H9 (cell line): ENCODE results near the gene INTS12. TPM values are rescaled to one million over a fixed set of nuclear protein-coding genes. Genes with fewer than 3 reads are reported as not detected.

Experiments
- DNase-seq: peaks from one replicate; pipeline ENCODE4 v3.0.0-alpha.2; 2017
- H2AFZ ChIP-seq: one replicate; pipeline ENCODE4 v1.6.1; 2013; ENCODE audit warnings: mild to moderate bottlenecking, low read length, control low read depth, moderate library complexity
- H2AK5ac ChIP-seq: 2 replicates; pipeline ENCODE4 v1.6.1; 2013; ENCODE audit warnings: low read length, control low read depth, mixed read lengths; ENCODE audit not compliant: insufficient read length
- H2BK120ac ChIP-seq: one replicate; pipeline ENCODE4 v1.6.1; 2013; ENCODE audit warnings: low read depth, mild to moderate bottlenecking, low read length, control low read depth, inconsistent platforms; ENCODE audit not compliant: poor library complexity, severe bottlenecking
- H2BK12ac ChIP-seq: 2 replicates; pipeline ENCODE4 v1.6.1; 2013; ENCODE audit warnings: low read length, control low read depth, mixed read lengths, low read depth; ENCODE audit not compliant: insufficient read length
- H2BK15ac ChIP-seq: 2 replicates; pipeline ENCODE4 v1.6.1; 2013; ENCODE audit warnings: low read depth, low read length, control low read depth
- H2BK20ac ChIP-seq: one replicate; pipeline ENCODE4 v1.6.1; 2013; ENCODE audit warnings: low read depth, mild to moderate bottlenecking, low read length, control low read depth, inconsistent platforms; ENCODE audit not compliant: poor library complexity, severe bottlenecking
- H2BK5ac ChIP-seq: 2 replicates; pipeline ENCODE4 v1.6.1; 2013; ENCODE audit warnings: low read length, control low read depth, mixed read lengths; ENCODE audit not compliant: insufficient read length
- H3K14ac ChIP-seq: 2 replicates; pipeline ENCODE4 v1.6.1; 2013; ENCODE audit warnings: low read length, control low read depth; ENCODE audit not compliant: insufficient read depth
- H3K18ac ChIP-seq: 2 replicates; pipeline ENCODE4 v1.6.1; 2013; ENCODE audit warnings: low read depth, mild to moderate bottlenecking, mixed read lengths, low read length, control low read depth; ENCODE audit not compliant: insufficient read length
- H3K23ac ChIP-seq: 2 replicates; pipeline ENCODE4 v1.6.1; 2013; ENCODE audit warnings: low read length, control low read depth, mixed read lengths, low read depth; ENCODE audit not compliant: insufficient read length
- H3K23me2 ChIP-seq: 2 replicates; pipeline ENCODE4 v1.6.1; 2013; ENCODE audit warnings: low read depth, mild to moderate bottlenecking, mixed read lengths, low read length, control low read depth; ENCODE audit not compliant: insufficient read length, poor library complexity, severe bottlenecking
- H3K27ac ChIP-seq: 2 replicates; pipeline ENCODE4 v1.5.1; 2013; ENCODE audit warnings: low read length, control low read depth, mixed read lengths, low read depth; ENCODE audit not compliant: insufficient read length
- H3K27me3 ChIP-seq: 2 replicates; pipeline ENCODE4 v1.6.1; 2013; ENCODE audit warnings: low read length, control low read depth, inconsistent platforms; ENCODE audit not compliant: insufficient read depth
- H3K4ac ChIP-seq: 2 replicates; pipeline ENCODE4 v1.6.1; 2013; ENCODE audit warnings: low read depth, mild to moderate bottlenecking, control low read depth, inconsistent platforms, low read length, moderate library complexity
- H3K4me1 ChIP-seq: 2 replicates; pipeline ENCODE4 v1.6.1; 2013; ENCODE audit warnings: low read length, control low read depth, inconsistent platforms; ENCODE audit not compliant: insufficient read depth
- H3K4me2 ChIP-seq: 2 replicates; pipeline ENCODE4 v1.6.1; 2013; ENCODE audit warnings: low read length, control low read depth, mixed read lengths; ENCODE audit not compliant: insufficient read length, insufficient read depth
- H3K56ac ChIP-seq: 2 replicates; pipeline ENCODE4 v1.6.1; 2013; ENCODE audit warnings: low read depth, mild to moderate bottlenecking, mixed read lengths, low read length, control low read depth; ENCODE audit not compliant: insufficient read length
- H3K79me1 ChIP-seq: 2 replicates; pipeline ENCODE4 v1.6.1; 2013; ENCODE audit warnings: low read depth, mild to moderate bottlenecking, moderate library complexity, low read length, control low read depth, inconsistent platforms; ENCODE audit not compliant: insufficient read depth, poor library complexity, severe bottlenecking
- H3K79me2 ChIP-seq: 2 replicates; pipeline ENCODE4 v1.6.1; 2013; ENCODE audit warnings: low read length, control low read depth, inconsistent platforms; ENCODE audit not compliant: insufficient read depth
- H3K9ac ChIP-seq: 2 replicates; pipeline ENCODE4 v1.6.1; 2013; ENCODE audit warnings: low read length, control low read depth, mixed read lengths; ENCODE audit not compliant: insufficient read length; ENCODE audit errors: extremely low read depth
- H3K9me3 ChIP-seq: one replicate; pipeline ENCODE4 v1.6.1; 2013; ENCODE audit warnings: low read depth, low read length, inconsistent platforms; ENCODE audit not compliant: control insufficient read depth
- H3T11ph ChIP-seq: one replicate; pipeline ENCODE4 v1.6.1; 2013; ENCODE audit warnings: mild to moderate bottlenecking, low read length, control low read depth, inconsistent platforms
- H4K20me1 ChIP-seq: one replicate; pipeline ENCODE4 v1.6.1; 2013; ENCODE audit not compliant: control insufficient read depth, insufficient read length, insufficient read depth
- H4K5ac ChIP-seq: 2 replicates; pipeline ENCODE4 v1.6.1; 2013; ENCODE audit warnings: low read depth, mild to moderate bottlenecking, mixed read lengths, low read length, control low read depth; ENCODE audit not compliant: insufficient read length
- H4K8ac ChIP-seq: replicated peaks from 2 replicates; pipeline ENCODE4 v1.6.1; 2013; ENCODE audit warnings: low read length, control low read depth, mixed read lengths, low read depth; ENCODE audit not compliant: insufficient read length
- H4K91ac ChIP-seq: 2 replicates; pipeline ENCODE4 v1.6.1; 2013; ENCODE audit warnings: low read depth, mild to moderate bottlenecking, moderate library complexity, mixed read lengths, low read length, control low read depth; ENCODE audit not compliant: insufficient read length
- H3K27ac Mint-ChIP-seq, 3 experiments: 2 replicates in 2 of 3; 3 replicates in 1 of 3; pipeline ENCODE4 v1.8.0; 2020 to 2021; ENCODE audit warnings: mixed read lengths in 3 of 3, mild to moderate bottlenecking in 1 of 3, moderate library complexity in 1 of 3
- H3K27me3 Mint-ChIP-seq: 2 replicates; pipeline ENCODE4 v1.8.0; 2021; ENCODE audit warnings: low read depth, mild to moderate bottlenecking, moderate library complexity, mixed read lengths
- H3K36me3 Mint-ChIP-seq, 3 experiments: 2 replicates in 2 of 3; 3 replicates in 1 of 3; pipeline ENCODE4 v1.8.0; 2020 to 2021; ENCODE audit warnings: low read depth in 3 of 3, mixed read lengths in 3 of 3; ENCODE audit not compliant: insufficient read depth in 1 of 3
- H3K4me1 Mint-ChIP-seq, 2 experiments: 2 replicates each; pipeline ENCODE4 v1.8.0; 2020; ENCODE audit warnings: mixed read lengths in 2 of 2
- H3K4me3 Mint-ChIP-seq, 2 experiments: 2 replicates in 1 of 2; 3 replicates in 1 of 2; pipeline ENCODE4 v1.8.0; 2020 to 2021; ENCODE audit warnings: mild to moderate bottlenecking in 2 of 2, mixed read lengths in 2 of 2, moderate library complexity in 1 of 2
- H3K9me3 Mint-ChIP-seq, 2 experiments: 2 replicates in 1 of 2; 3 replicates in 1 of 2; pipeline ENCODE4 v1.8.0; 2020; ENCODE audit warnings: mild to moderate bottlenecking in 2 of 2, mixed read lengths in 2 of 2, moderate library complexity in 1 of 2
- total RNA-seq: library from RNA; stranded (reverse); gene quantifications from 2 replicates; pipeline ENCODE4 v1.2.1, GENCODE V29; 2021
- TF ChIP-seq, protein P1 (sequence below): fragments of 200-600 bp; sonication (generic); conservative IDR thresholded peaks from 3 replicates; pipeline ENCODE4 v1.8.0; 2021; ENCODE audit warnings: antibody characterized with exemption, mild to moderate bottlenecking

The INTS12 gene
- total RNA-seq, 1 experiment from 2014 or later, result 15.6 TPM

DNA sequence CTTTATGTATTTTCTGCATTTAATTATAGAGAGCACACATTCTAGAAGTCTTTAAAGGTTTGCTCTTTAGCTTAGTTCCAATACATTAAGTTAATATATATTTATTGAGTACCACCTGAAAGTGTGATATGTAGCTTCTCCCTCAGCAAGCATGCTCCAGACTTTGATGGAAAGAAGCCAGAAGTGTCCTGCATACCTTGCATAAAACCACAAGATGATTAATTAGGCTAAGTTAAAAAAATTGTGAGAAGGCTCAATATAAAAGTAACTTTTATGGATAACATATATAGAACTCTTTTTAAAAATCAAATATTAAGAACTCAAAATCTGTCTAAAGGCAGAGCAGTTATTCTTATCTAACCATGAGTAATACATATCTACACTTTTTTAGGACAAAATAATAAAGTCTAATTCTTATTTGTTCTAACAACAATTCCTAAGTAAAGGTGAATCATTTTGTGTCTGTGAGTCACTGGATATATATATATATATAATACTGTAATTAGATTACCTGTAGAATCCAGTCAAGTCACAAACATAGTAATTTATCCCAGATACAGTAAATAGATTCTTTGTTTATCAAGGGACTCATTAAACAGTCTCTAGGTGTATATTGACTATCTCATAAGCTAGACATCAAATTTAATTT lies 51.2 kb downstream of the INTS12 start:
- H4K91ac ChIP-seq, result no peak overlapping the region
- no peak for DNase-seq
- H4K8ac ChIP-seq, result no peak overlapping the region
- H2BK15ac ChIP-seq, result no peak overlapping the region
- H3K9ac ChIP-seq, result no peak overlapping the region
- Mint-ChIP-seq H3K27ac (no peak overlapping the region), H3K27me3 (peaks cover 4% of the 10 kb centered on the region), H3K4me1 (no peaks in the 10 kb centered on the region), H3K9me3 (no peaks in the 10 kb centered on the region), H3K36me3 (no peaks in the 10 kb centered on the region), H3K4me3 (no peak overlapping the region)
- no peaks in the 10 kb centered on the region for H4K20me1 ChIP-seq
- no peak overlapping the region for H2BK120ac ChIP-seq
- no peak overlapping the region for H3T11ph ChIP-seq
- H3K56ac ChIP-seq, result no peak overlapping the region
- H3K27me3 ChIP-seq, result no peaks in the 10 kb centered on the region
- no peaks in the 10 kb centered on the region for H3K79me1 ChIP-seq
- no peaks in the 10 kb centered on the region for H3K23me2 ChIP-seq
- H2BK12ac ChIP-seq, result no peak overlapping the region
- no peak overlapping the region for H3K4ac ChIP-seq
- H2AFZ ChIP-seq, result no peak overlapping the region
- no peak overlapping the region for H4K5ac ChIP-seq
- H3K79me2 ChIP-seq, result no peaks in the 10 kb centered on the region
- H3K23ac ChIP-seq, result no peak overlapping the region
- no peak overlapping the region for H3K18ac ChIP-seq
- H3K14ac ChIP-seq, result no peak overlapping the region
- no peak overlapping the region for H2AK5ac ChIP-seq
- no peak overlapping the region for H2BK20ac ChIP-seq
- TF ChIP-seq, protein P1, sequence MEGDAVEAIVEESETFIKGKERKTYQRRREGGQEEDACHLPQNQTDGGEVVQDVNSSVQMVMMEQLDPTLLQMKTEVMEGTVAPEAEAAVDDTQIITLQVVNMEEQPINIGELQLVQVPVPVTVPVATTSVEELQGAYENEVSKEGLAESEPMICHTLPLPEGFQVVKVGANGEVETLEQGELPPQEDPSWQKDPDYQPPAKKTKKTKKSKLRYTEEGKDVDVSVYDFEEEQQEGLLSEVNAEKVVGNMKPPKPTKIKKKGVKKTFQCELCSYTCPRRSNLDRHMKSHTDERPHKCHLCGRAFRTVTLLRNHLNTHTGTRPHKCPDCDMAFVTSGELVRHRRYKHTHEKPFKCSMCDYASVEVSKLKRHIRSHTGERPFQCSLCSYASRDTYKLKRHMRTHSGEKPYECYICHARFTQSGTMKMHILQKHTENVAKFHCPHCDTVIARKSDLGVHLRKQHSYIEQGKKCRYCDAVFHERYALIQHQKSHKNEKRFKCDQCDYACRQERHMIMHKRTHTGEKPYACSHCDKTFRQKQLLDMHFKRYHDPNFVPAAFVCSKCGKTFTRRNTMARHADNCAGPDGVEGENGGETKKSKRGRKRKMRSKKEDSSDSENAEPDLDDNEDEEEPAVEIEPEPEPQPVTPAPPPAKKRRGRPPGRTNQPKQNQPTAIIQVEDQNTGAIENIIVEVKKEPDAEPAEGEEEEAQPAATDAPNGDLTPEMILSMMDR, result no peak
- H3K9me3 ChIP-seq, result no peaks in the 10 kb centered on the region
- no peak overlapping the region for H2BK5ac ChIP-seq
- no peak overlapping the region for H3K27ac ChIP-seq
- no peaks in the 10 kb centered on the region for H3K4me1 ChIP-seq
- H3K4me2 ChIP-seq, result no peak overlapping the region
